ENCODE results near the gene MTRF1.

GRCh38 chr13:41268764-41269163 is 5.4 kb upstream of the MTRF1 start:
- no peak for TF ChIP-seq CTCF (IDR thresholded peaks at IDR 0.05)
- no peak for TF ChIP-seq EP300 (IDR thresholded peaks at IDR 0.05)
- TF ChIP-seq POLR2AphosphoS5 (IDR thresholded peaks at IDR 0.05) = no peak

Measured in suprapubic skin (tissue), 4 donors.